Measurements from ENCODE around the gene PLA2R1.

The PLA2R1 gene

DNA sequence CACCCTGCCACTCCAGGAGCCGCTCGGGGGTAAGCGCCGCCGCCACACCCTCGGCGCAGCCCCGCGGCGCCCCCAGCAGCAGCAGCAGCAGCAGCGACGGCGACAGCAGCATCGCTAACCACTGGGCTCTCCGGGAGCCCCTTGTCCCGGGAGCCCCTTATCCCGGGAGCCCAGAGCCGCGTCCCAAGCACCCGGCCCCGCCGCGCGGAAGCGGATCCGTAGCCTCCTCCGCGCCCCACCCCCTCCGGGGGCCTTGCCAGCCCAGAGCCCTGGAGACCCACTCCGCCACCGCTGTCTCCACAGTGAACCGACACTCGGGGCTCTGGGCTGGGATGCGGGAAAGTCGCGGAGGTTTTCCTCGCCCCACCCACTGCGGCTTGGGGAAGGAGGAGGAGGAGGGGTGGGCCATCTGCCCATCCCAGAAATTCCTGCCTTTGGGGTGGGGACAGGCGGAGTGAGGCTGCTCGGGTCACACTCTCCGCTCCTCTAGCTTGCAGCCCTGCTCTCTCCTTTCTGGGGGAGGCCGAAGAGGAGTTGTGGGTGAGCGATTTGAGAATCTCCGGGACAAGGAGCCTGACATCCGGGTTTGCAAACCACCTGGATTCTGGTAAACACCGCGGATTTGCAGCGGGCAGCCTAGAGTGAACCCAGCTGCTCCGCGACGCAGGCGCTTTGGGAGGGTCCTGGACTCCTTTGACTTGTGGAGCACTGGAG lies at the start of gene PLA2R1:
Gene PLA2R1 (minus strand): TSS at position 324 of the 714 bp plus-strand sequence. CDS start 212 bp downstream, at position 112.
- CTCF ChIA-PET = interaction anchor here (0.7 kb wide), 1 partner anchor 208 kb away, joined by 5 read pairs; no protein-coding TSS in a partner anchor
- peak within 1 kb of the TSS; percentile 92 for H3K27ac ChIP-seq
- TF ChIP-seq, protein P1, sequence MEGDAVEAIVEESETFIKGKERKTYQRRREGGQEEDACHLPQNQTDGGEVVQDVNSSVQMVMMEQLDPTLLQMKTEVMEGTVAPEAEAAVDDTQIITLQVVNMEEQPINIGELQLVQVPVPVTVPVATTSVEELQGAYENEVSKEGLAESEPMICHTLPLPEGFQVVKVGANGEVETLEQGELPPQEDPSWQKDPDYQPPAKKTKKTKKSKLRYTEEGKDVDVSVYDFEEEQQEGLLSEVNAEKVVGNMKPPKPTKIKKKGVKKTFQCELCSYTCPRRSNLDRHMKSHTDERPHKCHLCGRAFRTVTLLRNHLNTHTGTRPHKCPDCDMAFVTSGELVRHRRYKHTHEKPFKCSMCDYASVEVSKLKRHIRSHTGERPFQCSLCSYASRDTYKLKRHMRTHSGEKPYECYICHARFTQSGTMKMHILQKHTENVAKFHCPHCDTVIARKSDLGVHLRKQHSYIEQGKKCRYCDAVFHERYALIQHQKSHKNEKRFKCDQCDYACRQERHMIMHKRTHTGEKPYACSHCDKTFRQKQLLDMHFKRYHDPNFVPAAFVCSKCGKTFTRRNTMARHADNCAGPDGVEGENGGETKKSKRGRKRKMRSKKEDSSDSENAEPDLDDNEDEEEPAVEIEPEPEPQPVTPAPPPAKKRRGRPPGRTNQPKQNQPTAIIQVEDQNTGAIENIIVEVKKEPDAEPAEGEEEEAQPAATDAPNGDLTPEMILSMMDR (conservative IDR thresholded peaks at IDR 0.05; ENCODE audit: low read depth) = no peak
- POLR2A ChIA-PET (ENCODE audit: low non-redundant PET) = interaction anchor here (0.5 kb wide), 1 partner anchor 10 kb away, joined by 8 read pairs; no protein-coding TSS in a partner anchor
- DNase-seq (ENCODE audit: low spot score) = peak; percentile 77

DNA sequence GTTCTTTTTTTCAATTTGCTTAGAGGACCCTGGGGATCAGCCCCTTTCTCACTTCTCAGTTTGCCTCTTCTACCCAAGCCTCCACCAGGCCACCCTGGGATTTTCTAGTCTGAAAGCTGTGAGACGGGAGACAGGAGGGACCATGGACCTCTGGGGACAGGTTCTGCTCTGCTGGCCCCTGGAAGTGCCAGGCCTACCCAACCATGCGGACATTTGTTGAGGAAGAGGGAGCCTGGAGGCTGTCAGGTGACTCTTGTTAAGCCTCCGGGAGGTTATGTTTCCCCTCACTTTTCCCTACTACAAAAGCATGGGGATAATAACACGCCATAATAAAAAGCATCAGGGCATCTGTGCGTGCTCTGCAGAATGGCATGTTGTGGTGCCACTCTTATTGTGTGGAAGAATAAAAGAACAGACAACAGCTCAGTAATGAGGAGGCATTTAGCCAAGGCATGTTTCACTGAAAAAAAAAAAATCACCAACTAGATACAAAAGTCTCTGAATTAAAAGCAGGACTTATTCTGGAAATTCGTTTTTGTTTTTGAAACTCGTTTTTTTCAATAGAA lies 48.3 kb upstream of the PLA2R1 start:
- CTCF ChIA-PET = interaction anchor here (0.5 to 2.5 kb wide), 5 partner anchors 20 to 837 kb away, joined by 3 to 13 read pairs (median 4); no protein-coding TSS in a partner anchor
- H3K27ac ChIP-seq = peak overlapping the region; percentile 83
- POLR2A ChIA-PET (ENCODE audit: low non-redundant PET) = no interaction called here

DNA sequence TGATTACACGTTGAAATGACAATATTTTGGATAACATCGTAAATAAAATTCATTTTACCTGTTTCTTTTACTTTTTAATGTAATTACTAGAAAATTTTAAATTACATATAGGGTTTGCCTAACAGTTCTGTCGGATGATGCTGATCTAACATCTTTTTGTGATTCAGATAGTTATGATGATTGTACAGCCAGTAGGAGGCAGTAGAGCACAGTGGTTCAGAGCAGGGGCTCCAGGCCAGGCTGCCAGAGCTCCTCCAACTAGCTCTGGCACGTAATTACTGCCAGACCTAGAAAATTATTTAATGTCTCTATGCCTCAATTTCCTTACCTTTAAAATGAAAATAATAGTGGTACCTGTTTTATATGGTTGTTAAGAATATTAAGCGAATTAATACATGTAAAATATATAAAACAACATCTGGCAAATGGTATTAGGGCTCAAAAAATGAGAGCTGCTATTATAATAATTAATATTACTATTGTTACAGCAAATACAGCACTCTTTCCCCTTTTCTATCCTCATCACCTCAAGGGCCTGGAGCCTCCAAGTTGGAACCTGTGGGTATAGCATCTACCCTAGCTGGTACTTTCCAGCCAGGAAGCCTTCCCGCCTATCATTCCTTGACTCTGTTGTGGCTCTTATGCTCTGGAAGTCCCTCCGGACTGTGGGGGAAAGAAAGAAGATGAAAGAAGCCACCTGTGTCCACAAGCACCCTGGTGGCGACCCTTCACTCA lies 47.7 kb upstream of the PLA2R1 start:
- peak overlapping the region; percentile 83 for H3K27ac ChIP-seq
- no peak for DNase-seq (ENCODE audit: low spot score)
- TF ChIP-seq, protein P1 (conservative IDR thresholded peaks at IDR 0.05; ENCODE audit: low read depth) = peak; percentile 59
- POLR2A ChIA-PET (ENCODE audit: low non-redundant PET) = no interaction called here
- CTCF ChIA-PET = interaction anchor here (0.5 to 2.5 kb wide), 10 partner anchors 9 to 1058 kb away, joined by 3 to 13 read pairs (median 4); no protein-coding TSS in a partner anchor

More for the DNA sequence above, 48.3 kb upstream of the PLA2R1 start:
- DNase-seq (ENCODE audit: low spot score) = no peak
- TF ChIP-seq, protein P1 (conservative IDR thresholded peaks at IDR 0.05; ENCODE audit: low read depth) = no peak

DNA sequence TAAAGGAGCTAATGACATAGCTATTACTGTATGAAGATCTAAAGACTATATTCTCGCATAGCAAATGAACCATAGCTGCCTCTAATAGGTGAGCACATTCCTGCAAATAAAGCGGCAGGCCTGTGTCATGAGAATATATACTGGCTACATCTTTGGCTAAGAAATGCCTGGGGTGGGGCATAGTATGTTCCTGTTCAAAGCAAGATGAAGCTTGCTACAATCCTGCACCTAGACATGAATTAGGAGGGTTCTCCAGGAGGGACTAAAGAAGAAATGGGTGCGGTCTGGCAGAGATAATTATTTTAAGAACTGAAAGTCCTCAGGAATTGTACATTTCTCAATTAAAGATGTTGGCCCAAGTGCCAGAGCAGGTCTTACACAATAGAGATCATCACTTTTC lies 46.8 kb upstream of the PLA2R1 start:
- CTCF ChIA-PET = interaction anchor here (0.7 to 2.5 kb wide), 3 partner anchors 8 to 955 kb away, joined by 3 to 13 read pairs (median 3); no protein-coding TSS in a partner anchor
- TF ChIP-seq, protein P1 (conservative IDR thresholded peaks at IDR 0.05; ENCODE audit: low read depth) = no peak
- no peak for DNase-seq (ENCODE audit: low spot score)
- POLR2A ChIA-PET (ENCODE audit: low non-redundant PET) = no interaction called here
- H3K27ac ChIP-seq = peak overlapping the region; percentile 83

DNA sequence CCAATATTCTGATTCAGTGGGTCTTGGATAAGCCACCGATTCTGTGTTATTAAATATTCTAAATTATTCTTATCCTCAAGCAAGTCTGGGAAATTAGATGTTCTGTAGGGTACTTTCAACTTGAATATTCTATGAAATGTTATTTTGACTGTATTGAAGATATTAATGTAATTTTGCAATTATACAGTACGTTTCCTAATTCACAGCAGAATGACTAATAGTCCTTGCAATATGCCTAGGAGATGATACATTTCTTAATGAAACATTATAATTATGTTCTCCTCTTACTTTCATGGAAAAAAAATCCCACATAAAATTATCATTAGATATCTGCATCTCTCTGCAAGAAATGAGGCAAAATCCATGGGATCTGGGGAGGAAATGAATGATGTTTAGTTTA lies 46.2 kb upstream of the PLA2R1 start:
- ChIA-PET POLR2A (ENCODE audit: low non-redundant PET) (no interaction called here), CTCF (interaction anchor here (0.8 to 1.3 kb wide), 2 partner anchors 7 to 588 kb away, joined by 3 to 4 read pairs; no protein-coding TSS in a partner anchor)
- no peak overlapping the region for H3K27ac ChIP-seq
- TF ChIP-seq, protein P1 (conservative IDR thresholded peaks at IDR 0.05; ENCODE audit: low read depth) = no peak
- no peak for DNase-seq (ENCODE audit: low spot score)

DNA sequence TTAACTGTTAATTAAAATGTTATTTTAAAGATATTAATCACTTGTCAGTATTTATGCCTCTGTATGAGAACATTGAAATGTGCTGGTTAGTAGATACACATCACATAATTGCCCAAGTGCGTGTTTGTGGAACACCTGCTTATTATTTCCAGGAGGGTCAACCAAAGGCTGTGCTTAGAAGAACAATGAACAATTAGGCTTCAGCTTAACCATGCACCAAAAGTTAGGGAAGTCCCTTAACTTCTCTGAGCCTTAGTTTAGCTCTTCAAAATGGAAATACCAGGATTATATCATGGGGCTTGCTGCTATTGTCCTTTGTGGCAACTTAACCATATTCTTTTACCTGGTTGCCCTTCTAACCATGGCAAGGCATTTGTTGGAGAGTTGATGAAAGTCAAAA lies 43.0 kb upstream of the PLA2R1 start:
- no peak overlapping the region for H3K27ac ChIP-seq
- no peak for DNase-seq (ENCODE audit: low spot score)
- CTCF ChIA-PET = no interaction called here
- POLR2A ChIA-PET (ENCODE audit: low non-redundant PET) = no interaction called here
- TF ChIP-seq, protein P1 (conservative IDR thresholded peaks at IDR 0.05; ENCODE audit: low read depth) = no peak

All from RWPE1 (cell line).